ENCODE data around the gene FAM229B.
"Not testable (repeated sequence)": the region's sequence is repeated elsewhere in the genome, so short reads cannot be mapped to it uniquely, and the experiment has no call there.

FAM229B gene

GRCh38 chr6:112065426-112065986 lies 21.9 kb upstream of the FAM229B start:
- DNase-seq, result peak; percentile 6

GRCh38 chr6:112066606-112067005 lies 20.8 kb upstream of the FAM229B start:
- DNase-seq, result no peak

- DNase-seq, result no peak
Measured at GRCh38 chr6:112081569-112081968, 5.8 kb upstream of the FAM229B start.

- DNase-seq, result no peak
Measured at GRCh38 chr6:112085286-112086065, 1.9 kb upstream of the FAM229B start.

- DNase-seq, result peak; percentile 71
Measured at GRCh38 chr6:112086744-112087135, 651 bp upstream of the FAM229B start.

DNA sequence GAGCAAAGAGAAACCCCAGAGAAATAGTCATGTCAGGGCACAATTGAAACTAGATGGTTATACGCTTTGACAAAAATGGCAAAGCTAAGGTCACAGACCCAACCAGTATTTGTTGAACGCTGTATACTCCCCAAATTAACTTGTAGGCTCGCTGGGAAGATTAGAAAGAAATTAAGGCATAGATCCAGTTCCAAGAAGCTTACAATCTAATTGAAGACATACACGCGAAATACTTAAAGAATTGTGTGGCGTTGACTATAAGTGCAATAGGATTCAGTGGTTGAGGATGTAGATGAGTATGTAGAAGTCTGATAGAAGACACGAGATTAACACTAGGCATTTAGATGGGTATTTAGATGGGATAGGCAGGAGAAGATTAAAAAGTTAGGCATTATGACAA lies 525 bp downstream of the FAM229B start:
- DNase-seq, result no peak

DNA sequence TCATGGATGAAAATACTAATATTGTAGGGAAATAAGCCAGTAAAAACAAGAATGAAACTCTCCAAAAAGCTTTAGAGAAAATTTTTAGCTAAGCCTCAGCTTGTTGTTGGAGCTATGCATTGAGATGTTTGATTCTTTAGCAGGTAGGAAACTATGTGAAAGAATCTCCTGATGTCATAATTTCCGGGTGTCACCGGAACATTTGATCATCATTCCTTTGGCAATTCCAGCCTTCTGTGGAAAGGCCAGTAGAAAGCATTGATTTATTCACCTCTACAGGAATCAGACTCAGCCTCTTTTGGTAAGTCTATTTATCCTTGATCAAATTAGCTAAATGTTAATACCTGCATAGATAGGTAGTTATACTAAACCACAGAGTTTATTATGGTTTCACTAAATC lies 9.5 kb downstream of the FAM229B start:
- DNase-seq, result no peak

DNA sequence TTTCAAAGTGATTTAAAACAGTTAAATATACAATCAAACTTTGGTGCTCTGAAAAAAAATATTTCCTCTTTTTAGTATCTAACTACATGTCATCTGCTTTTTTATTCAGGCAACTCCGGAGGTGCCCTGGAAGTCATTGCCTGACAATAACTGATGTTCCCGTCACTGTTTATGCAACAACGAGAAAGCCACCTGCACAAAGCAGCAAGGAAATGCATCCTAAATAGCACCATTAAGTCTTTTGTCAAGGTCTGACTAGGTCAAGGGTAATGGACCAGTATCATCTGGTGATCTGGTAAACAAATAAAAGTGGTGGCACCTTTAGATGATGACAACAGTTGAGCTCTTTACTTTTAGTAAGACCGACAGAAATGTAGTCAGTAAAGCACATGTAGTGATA lies 13.2 kb downstream of the FAM229B start:
- DNase-seq, result no peak

DNA sequence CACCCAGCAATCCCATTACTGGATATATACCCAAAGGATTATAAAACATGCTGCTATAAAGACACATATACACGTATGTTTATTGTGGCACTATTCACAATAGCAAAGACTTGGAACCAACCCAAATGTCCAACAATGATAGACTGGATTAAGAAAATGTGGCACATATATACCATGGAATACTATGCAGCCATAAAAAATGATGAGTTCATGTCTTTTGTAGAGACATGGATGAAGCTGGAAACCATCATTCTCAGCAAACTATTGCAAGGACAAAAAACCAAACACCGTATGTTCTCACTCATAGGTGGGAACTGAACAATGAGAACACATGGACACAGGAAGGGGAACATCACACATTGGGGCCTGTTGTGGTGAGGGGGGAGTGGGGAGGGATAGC lies 18.6 kb downstream of the FAM229B start:
- DNase-seq, result not testable (repeated sequence)

GRCh38 chr6:112106562-112106961 lies 19.2 kb downstream of the FAM229B start:
- DNase-seq, result no peak

GRCh38 chr6:112109262-112109661 lies 21.9 kb downstream of the FAM229B start:
- DNase-seq, result no peak

DNA sequence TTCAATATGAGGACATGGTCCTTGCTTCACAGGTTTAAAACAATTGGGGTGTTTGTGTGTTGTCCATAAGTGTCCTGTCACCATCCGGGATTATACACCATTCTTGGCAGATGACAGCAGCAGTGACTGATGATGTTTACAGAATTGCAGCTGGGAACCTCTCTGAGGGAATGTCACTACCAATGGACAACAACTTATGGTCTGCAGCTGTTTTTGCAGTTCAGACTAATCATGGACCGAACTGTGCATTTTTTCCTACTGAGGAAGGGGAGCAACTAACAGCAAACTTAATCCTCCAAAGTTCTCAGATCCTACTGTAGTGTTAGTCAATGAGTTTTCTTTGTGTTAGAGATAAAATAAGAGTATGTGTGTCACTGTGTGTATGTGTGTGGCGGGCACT lies 26.0 kb downstream of the FAM229B start:
- DNase-seq, result no peak

- DNase-seq, result no peak
Measured at GRCh38 chr6:112113918-112114317, 26.5 kb downstream of the FAM229B start.

- DNase-seq, result no peak
Measured at GRCh38 chr6:112114577-112115223, 27.3 kb downstream of the FAM229B start.

- no peak for DNase-seq
Measured at GRCh38 chr6:112116221-112116620, 28.8 kb downstream of the FAM229B start.

GRCh38 chr6:112117554-112117953 lies 30.2 kb downstream of the FAM229B start:
- peak; percentile 21 for DNase-seq

- no peak for DNase-seq
Measured at GRCh38 chr6:112118034-112118433, 30.6 kb downstream of the FAM229B start.

DNA sequence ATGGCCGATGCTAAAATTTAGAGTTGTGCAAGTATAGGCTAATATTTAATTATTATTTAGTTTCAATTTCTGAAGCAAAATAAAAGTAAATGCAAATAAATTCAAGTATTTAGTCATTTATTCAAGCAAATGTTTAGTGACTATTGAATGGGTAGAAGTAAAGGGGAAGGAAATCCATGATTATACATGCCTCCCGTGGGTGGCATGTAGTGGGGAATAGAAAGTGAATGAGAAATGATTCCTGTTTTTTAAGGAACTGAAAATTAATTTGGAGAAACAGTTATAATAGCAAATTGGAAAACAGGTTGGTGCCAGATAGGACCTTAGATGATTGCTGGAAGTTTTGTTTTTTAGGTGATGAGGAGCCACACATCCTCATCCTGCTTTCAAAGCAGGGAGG lies 35.4 kb downstream of the FAM229B start:
- DNase-seq, result no peak

DNA sequence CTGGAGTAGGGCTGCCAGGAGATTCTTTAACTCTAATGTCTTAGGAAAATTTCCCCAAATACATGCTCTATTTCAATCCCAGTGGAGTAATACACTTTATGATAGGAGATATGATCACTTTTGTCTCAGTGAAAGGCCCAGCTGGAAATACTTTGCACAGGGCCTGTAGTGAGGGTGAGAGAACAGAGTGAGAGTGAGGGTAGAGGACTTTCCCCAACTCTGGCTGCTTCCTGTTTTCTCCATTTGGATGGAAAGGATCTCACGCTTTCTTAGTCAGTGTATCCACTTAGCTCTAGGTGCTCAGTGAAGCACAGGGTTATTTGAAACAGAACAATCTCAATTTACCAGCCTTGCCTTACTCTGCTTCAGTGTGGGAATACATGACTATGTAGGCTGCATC lies 36.6 kb downstream of the FAM229B start:
- no peak for DNase-seq

- no peak for DNase-seq
Measured at GRCh38 chr6:112128208-112128607, 40.8 kb downstream of the FAM229B start.

DNA sequence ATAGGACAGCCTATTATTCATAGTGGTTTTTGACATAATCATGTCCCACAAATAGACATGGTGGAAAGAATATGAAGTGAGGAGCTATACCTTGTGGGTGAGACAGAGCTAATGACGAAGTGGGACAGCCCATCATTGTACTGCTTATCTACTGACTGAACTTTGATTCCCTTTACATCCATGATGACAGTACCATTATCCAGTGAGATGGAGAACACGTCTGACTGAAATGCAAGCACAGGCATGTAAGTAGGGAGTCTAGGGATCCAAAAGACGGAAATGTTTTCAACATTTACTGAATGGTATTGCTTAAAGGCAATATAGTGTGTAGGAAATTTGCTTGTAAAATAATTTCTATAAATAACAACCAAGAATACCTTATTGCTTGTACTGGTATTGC lies 43.5 kb downstream of the FAM229B start:
- DNase-seq, result no peak

DNA sequence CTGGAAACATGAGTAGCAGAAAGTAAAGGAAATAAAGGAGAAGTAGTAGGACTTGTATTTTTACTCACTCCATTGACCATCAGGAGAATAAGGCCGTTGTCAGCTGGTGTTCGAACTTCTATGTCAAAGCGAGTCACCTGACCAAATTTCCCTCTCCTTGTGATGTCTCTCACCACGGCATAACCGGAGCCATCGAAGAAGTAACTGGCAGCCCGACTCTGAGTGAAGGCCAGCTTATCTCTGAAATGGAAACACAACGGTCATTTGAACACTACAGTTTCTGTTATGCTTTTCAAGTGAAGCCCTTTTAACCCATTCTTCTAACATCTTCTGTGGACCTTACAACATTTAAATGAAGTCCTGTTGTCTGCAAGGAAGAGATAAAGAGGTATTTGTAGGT lies 51.7 kb downstream of the FAM229B start:
- no peak for DNase-seq

DNA sequence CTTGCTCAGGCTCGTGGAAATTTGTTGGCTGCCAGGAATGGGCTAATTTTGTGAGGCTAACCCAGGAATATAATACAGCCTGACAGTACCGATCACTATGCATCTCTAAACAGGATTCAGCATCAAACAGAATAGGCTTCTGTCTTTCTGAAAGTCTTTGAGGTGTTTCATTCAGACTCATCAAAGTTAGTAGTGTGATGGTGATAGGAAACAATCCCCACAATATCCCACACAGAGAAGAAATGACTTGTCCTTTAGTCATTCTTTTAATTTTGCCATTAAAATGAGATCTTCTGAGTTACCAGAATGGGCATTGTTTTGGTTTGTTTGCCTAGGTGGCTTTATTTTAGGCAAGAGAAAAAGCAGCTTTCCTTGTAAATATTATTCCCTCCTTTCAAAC lies 54.3 kb downstream of the FAM229B start:
- no peak for DNase-seq

Data from fibroblast of skin of back (primary cell).